Fibroblast of pulmonary artery (primary cell): ENCODE data around the gene COL1A2.

ENCODE experiments used
- DNase-seq: peaks from one replicate; pipeline ENCODE4 v3.0.0-alpha.2; 2010; ENCODE audit warnings: low read depth
- H3K4me3 ChIP-seq: replicated peaks from 2 replicates; pipeline ENCODE4 v1.5.1; 2011; ENCODE audit warnings: low read depth, mild to moderate bottlenecking, control low read depth, low read length, moderate library complexity
- TF ChIP-seq, protein P1 (sequence below): IDR thresholded peaks from 2 replicates; pipeline ENCODE4 v1.5.1; 2011; ENCODE audit warnings: mild to moderate bottlenecking, control low read depth, low read length, inconsistent platforms; ENCODE audit errors: missing control alignments

The COL1A2 gene

DNA sequence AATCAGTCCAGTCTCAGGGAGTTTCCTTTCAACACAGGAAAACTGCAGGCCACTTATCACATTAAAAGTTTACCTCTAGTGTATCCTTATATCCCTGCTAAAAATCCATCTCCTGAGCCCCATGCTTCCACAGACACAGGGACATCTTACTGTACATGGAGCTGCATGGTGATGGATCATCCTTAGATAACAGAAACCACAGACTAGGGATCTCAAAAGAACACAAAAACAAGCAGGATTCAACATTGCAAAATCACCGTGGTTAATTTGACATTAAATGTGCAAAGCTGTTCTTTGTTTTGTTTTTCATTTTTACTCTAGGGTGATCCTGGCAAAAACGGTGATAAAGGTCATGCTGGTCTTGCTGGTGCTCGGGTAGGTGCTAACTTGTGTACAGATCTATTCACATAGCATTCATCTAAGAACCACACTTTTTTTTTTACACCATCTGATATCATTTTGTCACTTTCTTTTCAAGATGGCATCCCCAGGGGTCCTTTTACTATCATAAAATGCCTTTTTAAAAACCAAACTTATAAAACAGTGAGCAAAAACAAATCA is 18.1 kb downstream of the COL1A2 start:
- TF ChIP-seq, protein P1, sequence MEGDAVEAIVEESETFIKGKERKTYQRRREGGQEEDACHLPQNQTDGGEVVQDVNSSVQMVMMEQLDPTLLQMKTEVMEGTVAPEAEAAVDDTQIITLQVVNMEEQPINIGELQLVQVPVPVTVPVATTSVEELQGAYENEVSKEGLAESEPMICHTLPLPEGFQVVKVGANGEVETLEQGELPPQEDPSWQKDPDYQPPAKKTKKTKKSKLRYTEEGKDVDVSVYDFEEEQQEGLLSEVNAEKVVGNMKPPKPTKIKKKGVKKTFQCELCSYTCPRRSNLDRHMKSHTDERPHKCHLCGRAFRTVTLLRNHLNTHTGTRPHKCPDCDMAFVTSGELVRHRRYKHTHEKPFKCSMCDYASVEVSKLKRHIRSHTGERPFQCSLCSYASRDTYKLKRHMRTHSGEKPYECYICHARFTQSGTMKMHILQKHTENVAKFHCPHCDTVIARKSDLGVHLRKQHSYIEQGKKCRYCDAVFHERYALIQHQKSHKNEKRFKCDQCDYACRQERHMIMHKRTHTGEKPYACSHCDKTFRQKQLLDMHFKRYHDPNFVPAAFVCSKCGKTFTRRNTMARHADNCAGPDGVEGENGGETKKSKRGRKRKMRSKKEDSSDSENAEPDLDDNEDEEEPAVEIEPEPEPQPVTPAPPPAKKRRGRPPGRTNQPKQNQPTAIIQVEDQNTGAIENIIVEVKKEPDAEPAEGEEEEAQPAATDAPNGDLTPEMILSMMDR, result no peak
- H3K4me3 ChIP-seq, result no peak overlapping the region

DNA sequence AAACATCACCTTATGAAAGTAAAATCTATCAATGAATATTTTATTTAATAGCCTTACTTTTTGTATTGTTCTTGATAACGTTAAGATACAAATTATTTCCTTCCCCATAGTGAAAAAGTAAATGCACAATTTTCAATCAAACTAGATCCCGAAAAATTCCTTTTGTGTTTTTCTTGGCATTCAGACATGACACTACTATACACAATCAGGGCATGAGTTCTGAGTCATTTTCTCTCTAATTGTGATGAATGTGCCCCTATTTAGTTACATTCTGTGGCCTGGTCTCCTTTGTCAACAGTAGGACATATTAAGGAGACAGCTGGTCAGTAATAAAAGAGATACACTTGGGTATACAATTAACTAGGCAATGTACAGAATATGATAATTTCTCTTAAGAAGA is 19.8 kb downstream of the COL1A2 start:
- TF ChIP-seq, protein P1, result no peak

More for the DNA sequence above, 18.1 kb downstream of the COL1A2 start:
- no peak for DNase-seq

DNA sequence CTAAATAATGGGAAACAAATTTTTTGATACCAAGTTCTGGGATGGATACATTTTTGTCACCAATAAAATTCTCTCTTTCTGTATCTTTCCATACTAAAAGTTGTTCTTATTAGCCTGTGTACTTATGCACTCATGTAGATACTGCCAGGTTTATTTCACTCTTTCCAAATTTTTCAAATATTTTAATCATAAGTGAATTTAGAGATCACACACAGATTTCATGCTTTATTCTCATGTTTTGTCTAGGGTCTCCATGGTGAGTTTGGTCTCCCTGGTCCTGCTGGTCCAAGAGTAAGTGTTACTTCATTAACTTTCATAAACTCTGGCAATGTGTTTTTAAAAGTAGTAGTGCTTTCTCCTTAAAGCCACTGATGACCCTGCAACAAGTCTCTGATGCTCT is 20.3 kb downstream of the COL1A2 start:
- no peak overlapping the region for H3K4me3 ChIP-seq
- no peak for DNase-seq
- TF ChIP-seq, protein P1, result no peak

More for the DNA sequence above, 19.8 kb downstream of the COL1A2 start:
- no peak overlapping the region for H3K4me3 ChIP-seq
- no peak for DNase-seq

DNA sequence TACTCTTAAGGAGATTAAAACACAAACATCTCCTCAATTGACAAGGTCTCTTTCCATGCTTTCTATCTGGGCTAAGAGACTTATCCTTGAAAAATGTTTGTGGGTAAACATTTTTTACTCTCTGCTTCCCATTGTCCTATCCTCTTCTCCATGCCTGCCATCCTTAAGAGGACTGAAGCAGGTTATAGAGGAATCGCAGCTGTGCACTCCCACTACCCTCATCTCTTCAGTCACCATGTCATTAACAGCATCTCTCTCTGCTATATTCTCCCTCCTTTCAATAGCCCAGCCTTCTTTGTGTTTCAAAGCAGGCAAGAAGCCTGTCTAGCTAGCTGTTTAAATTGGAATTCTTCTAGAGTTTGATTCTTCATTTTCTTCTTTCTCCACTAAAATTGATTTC is 22.6 kb downstream of the COL1A2 start:
- H3K4me3 ChIP-seq, result no peak overlapping the region
- no peak for DNase-seq
- TF ChIP-seq, protein P1, result no peak

DNA sequence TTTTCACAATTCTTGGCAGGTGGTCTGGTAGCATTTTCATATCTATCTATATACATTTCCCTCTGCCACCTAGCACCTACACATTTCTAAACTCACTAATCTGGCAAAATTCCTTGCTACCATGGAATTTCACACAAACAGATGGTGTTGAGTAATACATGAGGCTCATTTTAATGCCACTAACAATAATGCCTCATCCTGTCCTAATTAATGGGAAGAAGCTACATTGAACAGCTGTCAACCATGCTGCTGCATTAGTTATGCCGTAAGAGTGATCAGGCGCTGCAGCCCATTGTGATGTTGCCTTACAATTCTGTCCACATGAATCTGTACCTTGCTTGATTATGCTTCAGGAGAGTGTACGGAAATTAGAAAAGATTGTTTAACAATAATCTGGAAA is 23.2 kb downstream of the COL1A2 start:
- TF ChIP-seq, protein P1, result no peak
- no peak for DNase-seq
- H3K4me3 ChIP-seq, result no peak overlapping the region

DNA sequence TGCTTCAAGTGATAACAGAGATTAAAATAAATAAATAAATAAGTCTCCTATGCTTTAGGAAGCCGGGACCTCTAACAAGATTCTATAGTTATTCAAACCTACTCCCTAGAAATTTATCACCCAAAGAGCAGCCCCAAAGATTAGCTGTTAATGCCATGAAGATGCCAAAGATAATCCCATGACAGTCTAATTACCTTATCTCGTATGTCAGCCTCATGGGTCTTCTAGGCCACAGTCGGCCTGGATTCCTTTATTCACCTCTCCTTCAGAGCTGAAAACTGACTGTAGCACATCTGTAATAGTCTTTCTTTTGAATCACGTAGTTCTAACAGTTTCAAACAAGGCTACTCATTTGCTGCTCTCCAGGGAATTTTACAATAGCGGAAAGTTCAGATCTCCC is 24.2 kb downstream of the COL1A2 start:
- H3K4me3 ChIP-seq, result no peak overlapping the region
- DNase-seq, result no peak
- TF ChIP-seq, protein P1, result no peak

DNA sequence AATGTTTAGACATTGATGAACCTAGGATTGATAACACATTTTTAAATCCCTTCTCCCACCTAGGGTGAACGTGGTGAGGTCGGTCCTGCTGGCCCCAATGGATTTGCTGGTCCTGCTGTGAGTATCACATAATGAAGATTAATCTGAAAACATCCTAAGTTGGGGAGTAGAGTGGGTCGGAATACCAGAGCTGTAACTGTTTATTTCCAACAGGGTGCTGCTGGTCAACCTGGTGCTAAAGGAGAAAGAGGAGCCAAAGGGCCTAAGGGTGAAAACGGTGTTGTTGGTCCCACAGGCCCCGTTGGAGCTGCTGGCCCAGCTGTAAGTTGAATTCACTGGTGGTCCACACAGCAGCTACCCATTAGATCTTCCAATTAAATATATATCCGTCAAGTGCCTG is 25.6 kb downstream of the COL1A2 start:
- no peak overlapping the region for H3K4me3 ChIP-seq
- TF ChIP-seq, protein P1, result no peak
- DNase-seq, result peak; percentile 14
